Caki2 (cell line): ENCODE results near the gene XRN2. TPM values are rescaled to one million over a fixed set of nuclear protein-coding genes. Genes with fewer than 3 reads are reported as not detected.
"Not testable (repeated sequence)": the region's sequence is repeated elsewhere in the genome, so short reads cannot be mapped to it uniquely, and the experiment has no call there.

ENCODE experiments used
- DNase-seq: peaks from one replicate; pipeline ENCODE4 v3.0.0-alpha.2; 2015; ENCODE audit warnings: low read depth
- in situ Hi-C: cut with HindIII; loops from 2 replicates; pipeline ENCODE4 v1.10.0; 2016; ENCODE audit warnings: low sequenced_read_pairs, low pct_unique_long_range_greater_than_20kb, mixed read lengths
- total RNA-seq: library from RNA; depleted of rRNA; stranded (reverse); fragments of >200 nt; shearing (Covaris generic); gene quantifications from 2 replicates; pipeline ENCODE4 v1.2.3, GENCODE V29; 2014; ENCODE audit warnings: low replicate concordance

Gene XRN2
- total RNA-seq, 1 experiment from 2014 or later = 116 TPM

GRCh38 chr20:21336455-21337151 lies 33.5 kb downstream of the XRN2 start:
- in situ Hi-C loops = no loop called here
- DNase-seq = no peak

GRCh38 chr20:21338291-21338690 lies 35.2 kb downstream of the XRN2 start:
- in situ Hi-C loops = no loop called here
- no peak for DNase-seq

- in situ Hi-C loops = no loop called here
Observed at GRCh38 chr20:21339499-21339898, 36.4 kb downstream of the XRN2 start.

GRCh38 chr20:21340991-21341697 lies 38.0 kb downstream of the XRN2 start:
- DNase-seq = no peak
- in situ Hi-C loops = no loop called here

More at GRCh38 chr20:21339499-21339898, 36.4 kb downstream of the XRN2 start:
- DNase-seq = no peak

GRCh38 chr20:21342656-21343345 lies 39.7 kb downstream of the XRN2 start:
- no peak for DNase-seq
- in situ Hi-C loops = no loop called here

GRCh38 chr20:21344206-21344900 lies 41.2 kb downstream of the XRN2 start:
- in situ Hi-C loops = no loop called here
- no peak for DNase-seq

- DNase-seq = no peak
- in situ Hi-C loops = no loop called here
Observed at GRCh38 chr20:21344961-21345360, 41.8 kb downstream of the XRN2 start.

GRCh38 chr20:21352703-21353102 lies 49.6 kb downstream of the XRN2 start:
- in situ Hi-C loops = no loop called here
- DNase-seq = no peak

- in situ Hi-C loops = no loop called here
- peak; percentile 10 for DNase-seq
Observed at GRCh38 chr20:21353236-21353635, 50.1 kb downstream of the XRN2 start.

GRCh38 chr20:21355981-21356380 lies 52.9 kb downstream of the XRN2 start:
- in situ Hi-C loops = no loop called here
- no peak for DNase-seq

GRCh38 chr20:21356386-21356785 lies 53.3 kb downstream of the XRN2 start:
- in situ Hi-C loops = no loop called here
- peak; percentile 6 for DNase-seq

GRCh38 chr20:21357844-21358243 lies 54.7 kb downstream of the XRN2 start:
- peak; percentile 7 for DNase-seq
- in situ Hi-C loops = no loop called here

GRCh38 chr20:21358737-21359136 lies 55.6 kb downstream of the XRN2 start:
- in situ Hi-C loops = no loop called here
- DNase-seq = no peak

GRCh38 chr20:21360705-21361104 lies 57.6 kb downstream of the XRN2 start:
- in situ Hi-C loops = no loop called here
- DNase-seq = no peak

- DNase-seq = no peak
- in situ Hi-C loops = no loop called here
Observed at GRCh38 chr20:21361266-21361665, 58.1 kb downstream of the XRN2 start.

GRCh38 chr20:21364413-21364812 lies 61.3 kb downstream of the XRN2 start:
- in situ Hi-C loops = no loop called here
- DNase-seq = no peak

- in situ Hi-C loops = no loop called here
- no peak for DNase-seq
Observed at GRCh38 chr20:21365771-21366170, 62.6 kb downstream of the XRN2 start.

GRCh38 chr20:21366273-21366672 lies 63.1 kb downstream of the XRN2 start:
- DNase-seq, in situ Hi-C loops: not testable (repeated sequence)

- DNase-seq = no peak
- in situ Hi-C loops = no loop called here
Observed at GRCh38 chr20:21368791-21369190, 65.7 kb downstream of the XRN2 start.
